ENCODE data around the gene WFIKKN1. TPM values are rescaled to one million over a fixed set of nuclear protein-coding genes. Genes with fewer than 3 reads are reported as not detected.

Gene WFIKKN1
- under 1 TPM; 0.33 to 0.71 TPM for total RNA-seq

GRCh38 chr16:630815-631405, at the start of gene WFIKKN1:
Gene WFIKKN1, plus strand, starts transcription at chr16:630985. Its CDS starts 269 bp downstream, at chr16:631254.
- no peak for ATAC-seq

GRCh38 chr16:582218-582613, 48.6 kb upstream of the WFIKKN1 start:
- no peak for ATAC-seq
- Mint-ChIP-seq H3K36me3 (peaks cover 0 to under 1% of the 10 kb centered on the region in 2 donors), H3K27ac (no peak overlapping the region), H3K9me3 (no peaks in the 10 kb centered on the region)
- no peak for DNase-seq (ENCODE audit: low spot score in 2 of 2)

More at GRCh38 chr16:630815-631405, at the start of gene WFIKKN1:
- Mint-ChIP-seq H3K9me3 (no peaks in the 10 kb centered on the region), H3K27ac (no peak within 1 kb of the TSS), H3K36me3 (no peaks in the 10 kb centered on the region)
- DNase-seq (ENCODE audit: low spot score in 2 of 2), result no peak

GRCh38 chr16:582614-583331, 48.0 kb upstream of the WFIKKN1 start:
- ATAC-seq (no peak), DNase-seq (ENCODE audit: low spot score in 2 of 2) (no peak)
- Mint-ChIP-seq H3K27ac (no peak overlapping the region), H3K9me3 (no peaks in the 10 kb centered on the region), H3K36me3 (peaks cover 0 to 4% of the 10 kb centered on the region in 2 donors)

- ATAC-seq (no peak), DNase-seq (ENCODE audit: low spot score in 2 of 2) (no peak)
- Mint-ChIP-seq H3K27ac (no peak overlapping the region), H3K9me3 (no peaks in the 10 kb centered on the region), H3K36me3 (peaks cover 6 to 7% of the 10 kb centered on the region in 2 donors)
These were observed 47.3 kb upstream of the WFIKKN1 start for GRCh38 chr16:583470-583814.

GRCh38 chr16:583815-584591, 46.8 kb upstream of the WFIKKN1 start:
- no peak for ATAC-seq
- DNase-seq (ENCODE audit: low spot score in 2 of 2), result no peak
- Mint-ChIP-seq H3K36me3 (peaks cover 9 to 10% of the 10 kb centered on the region in 2 donors), H3K9me3 (no peaks in the 10 kb centered on the region), H3K27ac (no peak overlapping the region)

- DNase-seq (ENCODE audit: low spot score in 2 of 2), result no peak
- Mint-ChIP-seq H3K27ac (peak overlapping the region in 1 of 2 donors; percentile 32), H3K9me3 (no peaks in the 10 kb centered on the region), H3K36me3 (peaks cover 9 to 10% of the 10 kb centered on the region in 2 donors)
- ATAC-seq, result no peak
These were observed 45.4 kb upstream of the WFIKKN1 start for GRCh38 chr16:585351-585750.

- no peaks in the 10 kb centered on the region for H3K9me3 Mint-ChIP-seq
- peaks cover 10 to 16% of the 10 kb centered on the region in 2 donors for H3K36me3 Mint-ChIP-seq
- DNase-seq (ENCODE audit: low spot score in 2 of 2) (no peak), ATAC-seq (no peak)
- peak overlapping the region; percentile 47 to 94 for H3K27ac Mint-ChIP-seq
These were observed 44.6 kb upstream of the WFIKKN1 start for GRCh38 chr16:586047-586644.

- Mint-ChIP-seq H3K36me3 (peaks cover 10 to 17% of the 10 kb centered on the region in 2 donors), H3K9me3 (no peaks in the 10 kb centered on the region), H3K27ac (peak overlapping the region; percentile 94 to 95)
- DNase-seq (ENCODE audit: low spot score in 2 of 2) (no peak), ATAC-seq (no peak)
These were observed 43.9 kb upstream of the WFIKKN1 start for GRCh38 chr16:586645-587590.

- Mint-ChIP-seq H3K27ac (peak overlapping the region; percentile 94 to 98), H3K36me3 (peaks cover 10 to 17% of the 10 kb centered on the region in 2 donors), H3K9me3 (no peaks in the 10 kb centered on the region)
- ATAC-seq (peak; percentile 17 to 27), DNase-seq (ENCODE audit: low spot score in 2 of 2) (peak in 1 of 2 donors; percentile 64)
These were observed 42.2 kb upstream of the WFIKKN1 start for GRCh38 chr16:588639-588888.

- H3K9me3 Mint-ChIP-seq, result no peaks in the 10 kb centered on the region
- peak; percentile 99 for DNase-seq (ENCODE audit: low spot score in 2 of 2)
- peak overlapping the region; percentile 94 to 98 for H3K27ac Mint-ChIP-seq
- peaks cover 10 to 17% of the 10 kb centered on the region in 2 donors for H3K36me3 Mint-ChIP-seq
- ATAC-seq, result peak; percentile 80
These were observed 41.7 kb upstream of the WFIKKN1 start for GRCh38 chr16:588889-589657.

- DNase-seq (ENCODE audit: low spot score in 2 of 2) (peak; percentile 98 to 99), ATAC-seq (peak; percentile 86 to 87)
- H3K9me3 Mint-ChIP-seq, result no peaks in the 10 kb centered on the region
- peak within 1 kb of the TSS; percentile 94 to 98 for H3K27ac Mint-ChIP-seq
- H3K36me3 Mint-ChIP-seq, result peaks cover 10 to 17% of the 10 kb centered on the region in 2 donors
These were observed 41.1 kb upstream of the WFIKKN1 start, which contains the start of gene RAB40C for GRCh38 chr16:589658-590187. Gene RAB40C, plus strand, starts transcription at chr16:590066. Its CDS starts 226 bp downstream, at chr16:590292.

- peaks cover 10 to 17% of the 10 kb centered on the region in 2 donors for H3K36me3 Mint-ChIP-seq
- no peaks in the 10 kb centered on the region for H3K9me3 Mint-ChIP-seq
- ATAC-seq (no peak), DNase-seq (ENCODE audit: low spot score in 2 of 2) (peak in 1 of 2 donors; percentile 65)
- peak overlapping the region; percentile 90 to 94 for H3K27ac Mint-ChIP-seq
These were observed 40.5 kb upstream of the WFIKKN1 start for GRCh38 chr16:590188-590814.

GRCh38 chr16:590815-591200, 40.0 kb upstream of the WFIKKN1 start:
- Mint-ChIP-seq H3K9me3 (no peaks in the 10 kb centered on the region), H3K36me3 (peaks cover 10 to 17% of the 10 kb centered on the region in 2 donors), H3K27ac (peak overlapping the region; percentile 77 to 90)
- DNase-seq (ENCODE audit: low spot score in 2 of 2), result no peak
- no peak for ATAC-seq

- peaks cover 10 to 17% of the 10 kb centered on the region in 2 donors for H3K36me3 Mint-ChIP-seq
- DNase-seq (ENCODE audit: low spot score in 2 of 2) (no peak), ATAC-seq (no peak)
- no peaks in the 10 kb centered on the region for H3K9me3 Mint-ChIP-seq
- H3K27ac Mint-ChIP-seq, result peak overlapping the region; percentile 77 to 90
These were observed 39.6 kb upstream of the WFIKKN1 start for GRCh38 chr16:591231-591630.

All from activated naive CD4-positive, alpha-beta T cell treated with anti-CD3 and anti-CD28 coated beads, Interleukin-2, amount 50 U/mL, for 72 hours (primary cell).